H1 (cell line): ENCODE data around the gene H2AZ2. TPM values are rescaled to one million over a fixed set of nuclear protein-coding genes. Genes with fewer than 3 reads are reported as not detected.
"Not testable (repeated sequence)": the region's sequence is repeated elsewhere in the genome, so short reads cannot be mapped to it uniquely, and the experiment has no call there.

Source experiments
- CTCF ChIA-PET: fragments of 300-600 bp; sonication (Branson Sonifier 250); formaldehyde crosslinking; loops from one replicate; lab custom pipeline; 2021; ENCODE audit not compliant: partially characterized antibody; lab: Charles Lee
- POLR2A ChIA-PET: fragments of 300-600 bp; sonication (Branson Sonifier 250); formaldehyde crosslinking; loops from one replicate; lab custom pipeline; 2021; ENCODE audit warnings: inconsistent platforms; ENCODE audit not compliant: partially characterized antibody; lab: Charles Lee
- DNase-seq, 2 experiments: peaks; one replicate each; pipeline versions ENCODE4 v3.0.0 to v3.0.0-alpha.2; 2010 to 2022; ENCODE audit warnings: low spot score in 2 of 2, low read depth in 1 of 2, mixed read lengths in 1 of 2
- FAIRE-seq: peaks from 2 replicates; lab custom pipeline; 2011; peaks lifted over from hg19 to GRCh38; lab: Jason Lieb, UNC
- H2AFZ ChIP-seq: 2 replicates; pipeline ENCODE4 v1.8.1; 2012; ENCODE audit warnings: low read length, inconsistent platforms
- H2AK5ac ChIP-seq: 2 replicates; pipeline ENCODE4 v1.6.1; 2013; ENCODE audit warnings: low read depth, low read length
- H2BK120ac ChIP-seq: replicated peaks from 2 replicates; pipeline ENCODE3; 2013; ENCODE audit warnings: low read depth, low read length, inconsistent platforms
- H2BK12ac ChIP-seq: 2 replicates; pipeline ENCODE4 v1.6.1; 2013; ENCODE audit warnings: low read depth, low read length
- H2BK15ac ChIP-seq: 2 replicates; pipeline ENCODE4 v1.6.1; 2013; ENCODE audit warnings: low read length
- H2BK20ac ChIP-seq: 2 replicates; pipeline ENCODE4 v1.6.1; 2013; ENCODE audit warnings: low read length
- H2BK5ac ChIP-seq: 2 replicates; pipeline ENCODE4 v1.6.1; 2013; ENCODE audit warnings: low read depth, low read length
- H3K14ac ChIP-seq: 2 replicates; pipeline ENCODE4 v1.6.1; 2013; ENCODE audit warnings: inconsistent platforms; ENCODE audit not compliant: insufficient read length
- H3K18ac ChIP-seq: 2 replicates; pipeline ENCODE4 v1.6.1; 2013; ENCODE audit warnings: low read length; ENCODE audit errors: extremely low read depth
- H3K23ac ChIP-seq: 2 replicates; pipeline ENCODE4 v1.6.1; 2013; ENCODE audit warnings: inconsistent platforms; ENCODE audit not compliant: insufficient read length
- H3K23me2 ChIP-seq: 2 replicates; pipeline ENCODE4 v1.6.1; 2013; ENCODE audit warnings: low read depth, low read length
- H3K27ac ChIP-seq: 2 replicates; pipeline ENCODE4 v1.6.1; 2011; ENCODE audit warnings: low read depth, low read length, inconsistent platforms
- H3K27me3 ChIP-seq, 4 experiments: replicated peaks in 1 of 4; 1 replicate in 1 of 4; 2 replicates in 3 of 4; pipeline versions ENCODE4 v1.6.1 to v1.8.1; 2011 to 2013; ENCODE audit warnings: low read length in 3 of 4, mild to moderate bottlenecking in 3 of 4, inconsistent platforms in 2 of 4, mixed read lengths in 2 of 4, moderate library complexity in 1 of 4; ENCODE audit not compliant: control insufficient read depth in 3 of 4, insufficient read depth in 3 of 4; ENCODE audit errors: extremely low read depth in 1 of 4
- H3K36me3 ChIP-seq, 4 experiments: 2 replicates each; pipeline versions ENCODE4 v1.6.1 to v1.8.1; 2011 to 2013; ENCODE audit warnings: mild to moderate bottlenecking in 4 of 4, low read length in 3 of 4, moderate library complexity in 2 of 4, control low read depth in 1 of 4, inconsistent platforms in 1 of 4; ENCODE audit not compliant: insufficient read depth in 4 of 4, control insufficient read depth in 2 of 4
- H3K4ac ChIP-seq: replicated peaks from 2 replicates; pipeline ENCODE3; 2013; ENCODE audit warnings: low read length, low read depth, mixed read lengths, inconsistent platforms; ENCODE audit not compliant: insufficient read length
- H3K4me1 ChIP-seq, 4 experiments: replicated peaks in 1 of 4; 1 replicate in 1 of 4; 2 replicates in 3 of 4; pipeline versions ENCODE4 v1.6.1 to v1.8.1; 2011 to 2013; ENCODE audit warnings: low read length in 3 of 4, inconsistent platforms in 2 of 4, mixed read lengths in 1 of 4; ENCODE audit not compliant: insufficient read depth in 4 of 4, control insufficient read depth in 3 of 4
- H3K4me2 ChIP-seq, 2 experiments: 2 replicates each; pipeline versions ENCODE4 v1.6.1 to v1.8.1; 2011 to 2013; ENCODE audit warnings: low read depth in 2 of 2, low read length in 2 of 2, control low read depth in 1 of 2, inconsistent platforms in 1 of 2, mild to moderate bottlenecking in 1 of 2; ENCODE audit not compliant: insufficient read depth in 1 of 2
- H3K4me3 ChIP-seq, 4 experiments: fragments of 200-600, 300-600 bp in 1 of 4; sonication (generic), shearing (Covaris generic), sonication (Bioruptor Twin) in 1 of 4; 2 replicates each; pipeline versions ENCODE4 v1.5.1 to v1.8.1; 2011 to 2016; ENCODE audit warnings: low read length in 4 of 4, low read depth in 3 of 4, control low read depth in 2 of 4, inconsistent platforms in 2 of 4, mild to moderate bottlenecking in 2 of 4, mixed read lengths in 1 of 4, moderate library complexity in 1 of 4; ENCODE audit not compliant: insufficient read depth in 2 of 4; ENCODE audit errors: extremely low read depth in 1 of 4
- H3K56ac ChIP-seq: replicated peaks from 2 replicates; pipeline ENCODE3; 2013; ENCODE audit warnings: low read depth, mild to moderate bottlenecking, mixed read lengths, low read length, inconsistent platforms; ENCODE audit not compliant: insufficient read length
- H3K79me1 ChIP-seq: 2 replicates; pipeline ENCODE4 v1.6.1; 2013; ENCODE audit warnings: low read depth, low read length, control low read depth
- H3K79me2 ChIP-seq, 2 experiments: 2 replicates each; pipeline versions ENCODE4 v1.6.1 to v1.8.1; 2012 to 2013; ENCODE audit warnings: low read length in 2 of 2, mild to moderate bottlenecking in 2 of 2, inconsistent platforms in 1 of 2; ENCODE audit not compliant: insufficient read depth in 2 of 2, control insufficient read depth in 1 of 2
- H3K9ac ChIP-seq, 4 experiments: replicated peaks in 1 of 4; 1 replicate in 1 of 4; 2 replicates in 3 of 4; pipeline versions ENCODE4 v1.6.1 to v1.8.1; 2011 to 2013; ENCODE audit warnings: low read depth in 3 of 4, low read length in 3 of 4, control low read depth in 2 of 4, mild to moderate bottlenecking in 2 of 4, moderate library complexity in 2 of 4, inconsistent platforms in 1 of 4; ENCODE audit errors: extremely low read depth in 1 of 4
- H3K9me3 ChIP-seq, 2 experiments: 2 replicates each; pipeline versions ENCODE4 v1.6.1 to v1.8.1; 2012 to 2013; ENCODE audit warnings: mild to moderate bottlenecking in 2 of 2, moderate library complexity in 2 of 2, control low read depth in 1 of 2, inconsistent platforms in 1 of 2, low read depth in 1 of 2, low read length in 1 of 2, mixed read lengths in 1 of 2; ENCODE audit not compliant: insufficient read depth in 2 of 2
- H4K20me1 ChIP-seq, 2 experiments: replicated peaks in 1 of 2; 2 replicates each; pipeline versions ENCODE3 to v1.8.1; 2011 to 2013; ENCODE audit warnings: inconsistent platforms in 2 of 2, low read length in 2 of 2, mild to moderate bottlenecking in 1 of 2; ENCODE audit not compliant: insufficient read depth in 2 of 2, control insufficient read depth in 1 of 2
- H4K5ac ChIP-seq: 2 replicates; pipeline ENCODE4 v1.6.1; 2013; ENCODE audit warnings: low read length, low read depth, mixed read lengths, inconsistent platforms; ENCODE audit not compliant: insufficient read length
- H4K8ac ChIP-seq: 2 replicates; pipeline ENCODE4 v1.8.0; 2013; ENCODE audit warnings: mild to moderate bottlenecking, moderate library complexity, low read length, inconsistent platforms; ENCODE audit not compliant: insufficient read depth; ENCODE audit errors: extremely low read depth
- H4K91ac ChIP-seq: replicated peaks from 2 replicates; pipeline ENCODE3; 2013; ENCODE audit warnings: low read length, mixed read lengths, inconsistent platforms; ENCODE audit not compliant: insufficient read length
- WGBS, 2 experiments: shearing (Covaris generic) in 1 of 2; methylation state at CpG; one replicate each; pipeline versions ENCODE4 v1.1.6 to v1.1.7; 2013 to 2015; ENCODE audit warnings: low lambda C conversion rate in 2 of 2, mixed read lengths in 2 of 2, inconsistent platforms in 1 of 2, low coverage in 1 of 2, missing lambda C conversion rate in 1 of 2; ENCODE audit not compliant: insufficient replicate concordance in 2 of 2, insufficient coverage in 1 of 2, insufficient read length in 1 of 2; ENCODE audit errors: extremely low coverage in 1 of 2, missing lambda C conversion rate in 1 of 2; 5-methylcytosine and 5-hydroxymethylcytosine counted together
- polyA plus RNA-seq, 7 experiments: library from polyadenylated mRNA; depleted of rRNA in 3 of 7; stranded (reverse) in 5 of 7; unstranded in 2 of 7; fragments of >200 nt in 5 of 7; fragments of 200-250 nt in 2 of 7; gene quantifications; 1 replicate in 5 of 7; 2 replicates in 1 of 7; 4 replicates in 1 of 7; pipeline versions ENCODE4 v1.2.1 to v1.2.3, GENCODE V29; 2011 to 2013; ENCODE audit warnings: missing spikeins in 2 of 7, mixed read lengths in 2 of 7
- total RNA-seq: library from RNA; stranded (reverse); fragmentation: NEBNext Ultra II Directional; extraction: Animal tissue kit (Norgen Biotek cat#: 25700); gene quantifications from 2 replicates; pipeline ENCODE4 v1.2.1, GENCODE V29; 2021

The H2AZ2 gene
- total and polyA plus RNA-seq, 2 of the 8 experiments (the other 6 are each of a cell fraction or from before 2014, with no cell fraction given) = 168 to 187 TPM

DNA sequence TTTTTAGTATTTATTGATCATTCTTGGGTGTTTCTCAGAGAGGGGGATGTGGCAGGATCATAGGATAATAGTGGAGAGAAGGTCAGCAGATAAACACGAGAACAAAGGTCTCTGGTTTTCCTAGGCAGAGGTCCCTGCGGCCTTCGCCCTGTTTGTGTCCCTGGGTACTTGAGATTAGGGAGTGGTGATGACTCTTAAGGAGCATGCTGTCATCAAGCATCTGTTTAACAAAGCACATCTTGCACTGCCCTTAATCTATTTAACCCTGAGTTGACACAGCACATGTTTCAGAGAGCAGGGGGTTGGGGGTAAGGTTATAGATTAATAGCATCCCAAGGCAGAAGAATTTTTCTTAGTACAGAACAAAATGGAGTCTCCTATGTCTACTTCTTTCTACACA is 22.4 kb upstream of the H2AZ2 start:
- H3K79me2 ChIP-seq, H4K20me1 ChIP-seq, H4K8ac ChIP-seq, H2AK5ac ChIP-seq, H3K4me3 ChIP-seq, H2AFZ ChIP-seq, H2BK5ac ChIP-seq, H3K79me1 ChIP-seq, H3K4me2 ChIP-seq, H3K14ac ChIP-seq, H3K56ac ChIP-seq, H3K23ac ChIP-seq, H3K4me1 ChIP-seq, H4K91ac ChIP-seq, H3K9ac ChIP-seq, CTCF ChIA-PET, H3K4ac ChIP-seq, H2BK12ac ChIP-seq, H2BK120ac ChIP-seq, H4K5ac ChIP-seq, H2BK15ac ChIP-seq, FAIRE-seq, H3K23me2 ChIP-seq, H3K18ac ChIP-seq, POLR2A ChIA-PET, H2BK20ac ChIP-seq, H3K36me3 ChIP-seq, H3K27me3 ChIP-seq, H3K27ac ChIP-seq: not testable (repeated sequence)
- H3K9me3 ChIP-seq = peaks cover 4 to 23% of the 10 kb centered on the region in 2 experiments; a peak in 3 of 4 replicates
- DNase-seq = peak in 1 of 2 experiments; percentile 10
- WGBS, 2 experiments = 85% methylated on average over 3 of the region's 3 CpGs; no CpG with 5 or more reads in 1 of the 2 experiments
